Measurements from ENCODE around the gene JPT2. TPM values are rescaled to one million over a fixed set of nuclear protein-coding genes. Genes with fewer than 3 reads are reported as not detected.

JPT2 gene
- total and polyA plus RNA-seq, 2 experiments from 2014 or later: 43.8 to 139 TPM

DNA sequence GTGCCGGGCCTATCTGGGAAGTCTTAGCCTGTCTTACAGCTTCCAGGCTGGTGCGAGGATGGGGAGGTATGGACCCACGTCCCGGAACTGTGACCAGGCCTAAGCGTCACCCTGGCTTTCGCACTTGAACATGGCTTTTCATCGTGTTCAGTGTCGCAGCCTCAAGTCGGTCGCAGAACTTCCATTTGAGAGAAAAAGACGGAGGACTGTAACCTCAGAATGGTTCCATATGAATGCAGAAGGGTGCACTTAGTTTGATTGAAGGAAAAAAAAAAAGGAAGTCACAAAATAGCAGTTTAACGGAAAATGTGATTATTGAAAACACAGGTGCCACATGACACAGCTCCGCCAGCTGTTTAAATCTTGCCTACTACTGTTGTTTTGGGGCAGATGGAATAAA is 30.2 kb upstream of the JPT2 start:
- H3K4me3 ChIP-seq: no peak overlapping the region
- Mint-ChIP-seq H3K4me3 (no peak overlapping the region), H3K4me1 (no peaks in the 10 kb centered on the region; the same call in 2 of the 3 replicates), H3K27me3 (ENCODE audit: insufficient read depth, low read depth, poor library complexity) (peaks cover 1% of the 10 kb centered on the region), H3K36me3 (ENCODE audit: low read depth) (peaks cover 44% of the 10 kb centered on the region), H3K9me3 (no peaks in the 10 kb centered on the region; the same call in 2 of the 3 replicates), H3K27ac (no peak overlapping the region)
- no peak overlapping the region for H2AFZ ChIP-seq
- no peaks in the 10 kb centered on the region for H3K9me2 ChIP-seq (ENCODE audit: insufficient read depth)
- DNase-seq (ENCODE audit: low spot score) (no peak), ATAC-seq (no peak)
- no peak overlapping the region for H3K27ac ChIP-seq (ENCODE audit: low read depth)
- peaks cover 4% of the 10 kb centered on the region; the same call in 1 of the 2 replicates for H3K79me2 ChIP-seq (replicated peaks; ENCODE audit: insufficient read depth)
- H3F3A ChIP-seq (replicated peaks; ENCODE audit: low read depth): no peaks in the 10 kb centered on the region
- no peaks in the 10 kb centered on the region; the same call in 1 of the 2 replicates for H3K36me3 ChIP-seq (ENCODE audit: insufficient read depth)
- TF ChIP-seq REST (IDR thresholded peaks at IDR 0.05; ENCODE audit: unreplicated experiment): no peak
- no peaks in the 10 kb centered on the region for H3K27me3 ChIP-seq (ENCODE audit: insufficient read depth)
- peaks cover 21% of the 10 kb centered on the region for H4K20me1 ChIP-seq (replicated peaks; ENCODE audit: insufficient read depth)
- no peak overlapping the region for H3K4me2 ChIP-seq
- H3K4me1 ChIP-seq (ENCODE audit: insufficient read depth): no peaks in the 10 kb centered on the region

- Mint-ChIP-seq H3K27me3 (ENCODE audit: insufficient read depth, low read depth, poor library complexity) (no peaks in the 10 kb centered on the region), H3K27ac (no peak overlapping the region), H3K4me3 (no peak overlapping the region), H3K4me1 (no peaks in the 10 kb centered on the region; the same call in 2 of the 3 replicates), H3K36me3 (ENCODE audit: low read depth) (peaks cover 50% of the 10 kb centered on the region), H3K9me3 (no peaks in the 10 kb centered on the region; the same call in 2 of the 3 replicates)
- H3K36me3 ChIP-seq (ENCODE audit: insufficient read depth): no peaks in the 10 kb centered on the region
- H3K4me3 ChIP-seq: no peak overlapping the region
- H3F3A ChIP-seq (replicated peaks; ENCODE audit: low read depth): no peaks in the 10 kb centered on the region
- no peak overlapping the region for H3K27ac ChIP-seq (ENCODE audit: low read depth)
- peaks cover 4% of the 10 kb centered on the region; the same call in 1 of the 2 replicates for H3K79me2 ChIP-seq (replicated peaks; ENCODE audit: insufficient read depth)
- H3K4me1 ChIP-seq (ENCODE audit: insufficient read depth): no peaks in the 10 kb centered on the region
- H3K4me2 ChIP-seq: no peak overlapping the region
- no peak overlapping the region for H2AFZ ChIP-seq
- no peak for DNase-seq (ENCODE audit: low spot score)
- ATAC-seq: no peak
- peaks cover 21% of the 10 kb centered on the region for H4K20me1 ChIP-seq (replicated peaks; ENCODE audit: insufficient read depth)
- no peaks in the 10 kb centered on the region for H3K9me2 ChIP-seq (ENCODE audit: insufficient read depth)
- H3K27me3 ChIP-seq (ENCODE audit: insufficient read depth): no peaks in the 10 kb centered on the region
- no peak for TF ChIP-seq REST (IDR thresholded peaks at IDR 0.05; ENCODE audit: unreplicated experiment)
- no peak for TF ChIP-seq EZH2phosphoT487 (IDR thresholded peaks at IDR 0.05; ENCODE audit: unreplicated experiment)
- TF ChIP-seq ETS1 (IDR thresholded peaks at IDR 0.05): no peak
- no peak for TF ChIP-seq CTCF (conservative IDR thresholded peaks at IDR 0.05; ENCODE audit: low read depth in 2 of 2)
- no peak for TF ChIP-seq STAT1 (IDR thresholded peaks at IDR 0.05; ENCODE audit: unreplicated experiment)
- TF ChIP-seq CREB1 (CRISPR knock-in tag; IDR thresholded peaks at IDR 0.05; ENCODE audit: low read depth): no peak
Measured at GRCh38 chr16:1650131-1650530, 27.9 kb upstream of the JPT2 start.
